GM23338 (cell line): ENCODE results near the gene NRXN2. TPM values are rescaled to one million over a fixed set of nuclear protein-coding genes. Genes with fewer than 3 reads are reported as not detected.

Experiments
- ATAC-seq: fragments of 200-7000 bp; cut with Tn5 transposase; 3 replicates; pipeline ENCODE4 v1.9.1; 2020
- DNase-seq: peaks from one replicate; pipeline ENCODE4 v3.0.0-alpha.2; 2015; ENCODE audit warnings: low spot score
- H2AFZ ChIP-seq: fragments of 200-600 bp; sonication (generic); 2 replicates; pipeline ENCODE4 v1.8.0; 2016; ENCODE audit warnings: antibody characterized with exemption, mild to moderate bottlenecking, moderate library complexity
- H3F3A ChIP-seq: fragments of 200-600 bp; sonication (generic); replicated peaks from 2 replicates; pipeline ENCODE4 v1.8.0; 2017; ENCODE audit warnings: antibody characterized with exemption, mixed run types, low read depth
- H3K27ac ChIP-seq: fragments of 200-600 bp; sonication (generic); 2 replicates; pipeline ENCODE4 v1.6.1; 2016; ENCODE audit warnings: low read depth
- H3K27me3 ChIP-seq: fragments of 200-600 bp; sonication (generic); 2 replicates; pipeline ENCODE4 v1.8.0; 2016; ENCODE audit warnings: mild to moderate bottlenecking, mixed run types, moderate library complexity; ENCODE audit not compliant: insufficient read depth
- H3K36me3 ChIP-seq: fragments of 200-600 bp; sonication (generic); 2 replicates; pipeline ENCODE4 v1.8.0; 2016; ENCODE audit warnings: mild to moderate bottlenecking; ENCODE audit not compliant: insufficient read depth
- H3K4me1 ChIP-seq: fragments of 200-600 bp; sonication (generic); 2 replicates; pipeline ENCODE4 v1.8.0; 2016; ENCODE audit warnings: mild to moderate bottlenecking, moderate library complexity; ENCODE audit not compliant: insufficient read depth
- H3K4me2 ChIP-seq: fragments of 200-600 bp; sonication (generic); 2 replicates; pipeline ENCODE4 v1.7.1; 2017; ENCODE audit warnings: mixed run types
- H3K4me3 ChIP-seq: fragments of 200-600 bp; sonication (generic); 2 replicates; pipeline ENCODE4 v1.6.1; 2016; ENCODE audit warnings: mixed run types
- H3K79me2 ChIP-seq: fragments of 200-600 bp; sonication (generic); replicated peaks from 2 replicates; pipeline ENCODE4 v1.8.0; 2017; ENCODE audit warnings: mild to moderate bottlenecking; ENCODE audit not compliant: insufficient read depth
- H3K9me2 ChIP-seq: fragments of 200-600 bp; sonication (generic); 2 replicates; pipeline ENCODE4 v1.8.0; 2017; ENCODE audit not compliant: insufficient read depth
- H4K20me1 ChIP-seq: fragments of 200-600 bp; sonication (generic); replicated peaks from 2 replicates; pipeline ENCODE4 v1.8.0; 2017; ENCODE audit warnings: mild to moderate bottlenecking; ENCODE audit not compliant: insufficient read depth
- H3K27ac Mint-ChIP-seq: 2 replicates; pipeline ENCODE4 v1.8.0; 2020; ENCODE audit warnings: inconsistent platforms, mild to moderate bottlenecking, moderate library complexity, mixed read lengths
- H3K27me3 Mint-ChIP-seq: 3 replicates; pipeline ENCODE4 v1.8.0; 2022; ENCODE audit warnings: low read depth, mild to moderate bottlenecking, moderate library complexity, mixed read lengths, inconsistent platforms; ENCODE audit not compliant: insufficient read depth, poor library complexity
- H3K36me3 Mint-ChIP-seq: 3 replicates; pipeline ENCODE4 v1.8.0; 2021; ENCODE audit warnings: low read depth, mild to moderate bottlenecking, inconsistent platforms, moderate library complexity, mixed read lengths
- H3K4me1 Mint-ChIP-seq: 3 replicates; pipeline ENCODE4 v1.8.0; 2020; ENCODE audit warnings: mild to moderate bottlenecking, inconsistent platforms, mixed read lengths
- H3K4me3 Mint-ChIP-seq: 3 replicates; pipeline ENCODE4 v1.8.0; 2021; ENCODE audit warnings: moderate library complexity, mild to moderate bottlenecking, inconsistent platforms, mixed read lengths
- H3K9me3 Mint-ChIP-seq: 3 replicates; pipeline ENCODE4 v1.8.0; 2020; ENCODE audit warnings: moderate library complexity, mild to moderate bottlenecking, inconsistent platforms, mixed read lengths
- CREB1 ChIP-seq: fragments of 250-450 bp; sonication (Bioruptor Pico); IDR thresholded peaks from 2 replicates; pipeline ENCODE4 v1.5.0; 2020; ENCODE audit warnings: low read depth, mild to moderate bottlenecking, moderate library complexity
- EZH2 ChIP-seq: fragments of 200-600 bp; sonication (generic); IDR thresholded peaks from one replicate; pipeline ENCODE4 v1.8.0; 2017; ENCODE audit warnings: antibody characterized with exemption, mild to moderate bottlenecking, low read depth; ENCODE audit not compliant: unreplicated experiment
- EZH2phosphoT487 ChIP-seq: fragments of 200-600 bp; sonication (generic); IDR thresholded peaks from one replicate; pipeline ENCODE4 v1.8.1; 2018; ENCODE audit warnings: antibody characterized with exemption; ENCODE audit not compliant: unreplicated experiment
- JUNB ChIP-seq: IDR thresholded peaks from one replicate; pipeline ENCODE4 v1.6.1; 2016; ENCODE audit warnings: antibody characterized with exemption; ENCODE audit not compliant: unreplicated experiment
- NANOG ChIP-seq: IDR thresholded peaks from 2 replicates; pipeline ENCODE4 v1.6.1; 2016; ENCODE audit warnings: antibody characterized with exemption, borderline replicate concordance
- POLR2AphosphoS5 ChIP-seq: IDR thresholded peaks from 2 replicates; pipeline ENCODE4 v1.6.1; 2016; ENCODE audit warnings: antibody characterized with exemption, low read depth
- STAT1 ChIP-seq: IDR thresholded peaks from one replicate; pipeline ENCODE4 v1.6.1; 2016; ENCODE audit warnings: antibody characterized with exemption; ENCODE audit not compliant: unreplicated experiment
- ZNF114 ChIP-seq: fragments of 250-450 bp; sonication (Bioruptor Pico); IDR thresholded peaks from 2 replicates; pipeline ENCODE4 v1.5.0; 2020; ENCODE audit warnings: mild to moderate bottlenecking, moderate library complexity
- ZNF331 ChIP-seq: fragments of 250-450 bp; sonication (Bioruptor Pico); IDR thresholded peaks from 2 replicates; pipeline ENCODE4 v1.5.0; 2020; ENCODE audit warnings: low read depth, mild to moderate bottlenecking, moderate library complexity
- polyA plus RNA-seq: library from polyadenylated mRNA; unstranded; fragments of >200 nt; fragmentation: Nextera tagmentation; extraction: Ambion mirVana; gene quantifications from 2 replicates; pipeline ENCODE4 v1.2.1, GENCODE V29; 2016
- total RNA-seq: library from RNA; depleted of rRNA; stranded (reverse); fragments of >200 nt; shearing (Covaris generic); gene quantifications from 2 replicates; pipeline ENCODE4 v1.2.3, GENCODE V29; 2014
- TF ChIP-seq, protein P1 (sequence below), 2 experiments: fragments of 200-600 bp in 1 of 2; sonication (generic) in 1 of 2; conservative IDR thresholded peaks; 2 replicates each; pipeline versions ENCODE4 v1.5.1 to v1.6.1; 2016 to 2017; ENCODE audit warnings: antibody characterized with exemption in 2 of 2, low read depth in 2 of 2, mild to moderate bottlenecking in 2 of 2, moderate library complexity in 1 of 2
- TF ChIP-seq, protein P2 (sequence below): IDR thresholded peaks from 2 replicates; pipeline ENCODE4 v1.6.1; 2016; ENCODE audit warnings: antibody characterized with exemption

Gene NRXN2
- total and polyA plus RNA-seq, 2 experiments from 2014 or later: 3.4 to 17.0 TPM

DNA sequence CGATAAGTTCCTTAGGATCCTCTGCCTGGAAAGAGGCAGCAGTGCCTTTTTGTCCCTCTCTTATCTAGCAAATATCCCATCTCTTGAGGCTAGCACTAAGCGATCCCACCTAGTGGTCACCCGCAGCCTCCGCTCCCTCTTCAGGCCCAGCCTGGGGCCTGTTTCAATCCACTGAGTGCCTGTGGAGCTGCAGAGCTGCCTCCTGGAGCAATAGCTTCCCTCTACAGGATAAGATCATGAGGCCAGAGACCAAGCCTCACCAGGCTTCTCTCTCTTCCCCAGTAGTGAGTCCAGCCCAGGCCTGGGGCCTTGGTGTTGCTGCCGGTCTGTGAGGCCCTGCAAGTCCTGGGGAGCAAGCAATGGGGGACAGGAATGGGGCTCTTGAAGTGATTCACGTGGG is 66.1 kb downstream of the NRXN2 start:
- Histone ChIP-seq H3K79me2 (no peaks in the 10 kb centered on the region), H3K4me2 (no peak overlapping the region), H2AFZ (peak overlapping the region; percentile 47; the same call in 1 of the 2 replicates), H3K27ac (no peak overlapping the region), H3K4me1 (peaks cover 10% of the 10 kb centered on the region; the same call in 1 of the 2 replicates), H3F3A (no peaks in the 10 kb centered on the region), H3K9me2 (no peaks in the 10 kb centered on the region), H3K27me3 (no peaks in the 10 kb centered on the region), H4K20me1 (no peaks in the 10 kb centered on the region), H3K36me3 (no peaks in the 10 kb centered on the region), H3K4me3 (no peak overlapping the region)
- no peak overlapping the region for H3K27ac Mint-ChIP-seq
- peak; percentile 83 for DNase-seq
- H3K9me3 Mint-ChIP-seq: no peaks in the 10 kb centered on the region
- H3K4me3 Mint-ChIP-seq: no peak overlapping the region; the same call in 2 of the 3 replicates
- ATAC-seq: peak; percentile 78
- peaks cover 13% of the 10 kb centered on the region for H3K27me3 Mint-ChIP-seq
- no peaks in the 10 kb centered on the region for H3K36me3 Mint-ChIP-seq
- H3K4me1 Mint-ChIP-seq: peaks cover 22% of the 10 kb centered on the region
- TF ChIP-seq EZH2 (no peak), CREB1 (no peak), EZH2phosphoT487 (no peak)
- TF ChIP-seq, protein P1, sequence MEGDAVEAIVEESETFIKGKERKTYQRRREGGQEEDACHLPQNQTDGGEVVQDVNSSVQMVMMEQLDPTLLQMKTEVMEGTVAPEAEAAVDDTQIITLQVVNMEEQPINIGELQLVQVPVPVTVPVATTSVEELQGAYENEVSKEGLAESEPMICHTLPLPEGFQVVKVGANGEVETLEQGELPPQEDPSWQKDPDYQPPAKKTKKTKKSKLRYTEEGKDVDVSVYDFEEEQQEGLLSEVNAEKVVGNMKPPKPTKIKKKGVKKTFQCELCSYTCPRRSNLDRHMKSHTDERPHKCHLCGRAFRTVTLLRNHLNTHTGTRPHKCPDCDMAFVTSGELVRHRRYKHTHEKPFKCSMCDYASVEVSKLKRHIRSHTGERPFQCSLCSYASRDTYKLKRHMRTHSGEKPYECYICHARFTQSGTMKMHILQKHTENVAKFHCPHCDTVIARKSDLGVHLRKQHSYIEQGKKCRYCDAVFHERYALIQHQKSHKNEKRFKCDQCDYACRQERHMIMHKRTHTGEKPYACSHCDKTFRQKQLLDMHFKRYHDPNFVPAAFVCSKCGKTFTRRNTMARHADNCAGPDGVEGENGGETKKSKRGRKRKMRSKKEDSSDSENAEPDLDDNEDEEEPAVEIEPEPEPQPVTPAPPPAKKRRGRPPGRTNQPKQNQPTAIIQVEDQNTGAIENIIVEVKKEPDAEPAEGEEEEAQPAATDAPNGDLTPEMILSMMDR (conservative IDR thresholded peaks at IDR 0.05; ENCODE audit: low read depth in 2 of 2): peak; percentile 55 to 62

DNA sequence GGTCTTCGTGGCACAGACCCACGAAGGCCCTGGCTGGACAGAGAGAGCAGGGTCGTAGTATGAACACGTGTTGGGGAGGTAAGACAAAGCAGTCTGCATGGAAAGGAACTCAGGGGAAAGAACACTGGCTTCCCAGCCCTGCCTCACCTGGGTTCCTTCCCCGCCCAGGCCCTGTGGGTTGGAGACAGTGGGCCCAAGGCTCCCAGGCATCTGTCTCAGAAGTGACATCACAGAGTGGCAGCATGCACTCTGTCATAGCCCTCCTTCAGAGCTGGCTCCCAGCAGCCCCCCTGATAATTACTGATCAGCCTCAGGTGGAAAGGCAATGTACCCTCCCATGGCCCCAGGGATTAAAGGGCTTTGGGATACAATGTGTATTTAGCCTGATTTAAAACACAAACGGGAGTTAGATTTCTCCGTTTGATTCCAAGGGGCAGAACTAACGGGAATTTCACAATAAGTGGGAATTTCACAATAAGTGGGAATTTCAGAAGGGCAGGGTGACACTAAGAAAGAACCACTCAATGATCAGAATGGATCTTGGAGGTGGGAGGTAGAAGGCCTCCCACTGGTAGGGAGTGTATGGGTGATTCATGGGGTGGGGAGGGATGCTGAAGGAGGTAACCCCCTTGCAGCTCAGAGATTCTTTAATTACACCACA is 66.9 kb downstream of the NRXN2 start:
- Mint-ChIP-seq H3K4me1 (peaks cover 22% of the 10 kb centered on the region), H3K4me3 (no peak overlapping the region), H3K27me3 (peaks cover 13% of the 10 kb centered on the region), H3K9me3 (no peaks in the 10 kb centered on the region), H3K36me3 (no peaks in the 10 kb centered on the region), H3K27ac (no peak overlapping the region)
- Histone ChIP-seq H3K4me3 (no peak overlapping the region), H3K79me2 (no peaks in the 10 kb centered on the region), H3K4me1 (peaks cover 10% of the 10 kb centered on the region; the same call in 1 of the 2 replicates), H3F3A (no peaks in the 10 kb centered on the region), H3K4me2 (no peak overlapping the region), H3K27me3 (no peaks in the 10 kb centered on the region), H2AFZ (no peak overlapping the region), H3K27ac (no peak overlapping the region), H3K36me3 (no peaks in the 10 kb centered on the region), H3K9me2 (no peaks in the 10 kb centered on the region), H4K20me1 (no peaks in the 10 kb centered on the region)
- DNase-seq (no peak), ATAC-seq (no peak)
- TF ChIP-seq, protein P1 (conservative IDR thresholded peaks at IDR 0.05; ENCODE audit: low read depth in 2 of 2): no peak
- TF ChIP-seq, protein P2, sequence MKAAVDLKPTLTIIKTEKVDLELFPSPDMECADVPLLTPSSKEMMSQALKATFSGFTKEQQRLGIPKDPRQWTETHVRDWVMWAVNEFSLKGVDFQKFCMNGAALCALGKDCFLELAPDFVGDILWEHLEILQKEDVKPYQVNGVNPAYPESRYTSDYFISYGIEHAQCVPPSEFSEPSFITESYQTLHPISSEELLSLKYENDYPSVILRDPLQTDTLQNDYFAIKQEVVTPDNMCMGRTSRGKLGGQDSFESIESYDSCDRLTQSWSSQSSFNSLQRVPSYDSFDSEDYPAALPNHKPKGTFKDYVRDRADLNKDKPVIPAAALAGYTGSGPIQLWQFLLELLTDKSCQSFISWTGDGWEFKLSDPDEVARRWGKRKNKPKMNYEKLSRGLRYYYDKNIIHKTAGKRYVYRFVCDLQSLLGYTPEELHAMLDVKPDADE: no peak
- TF ChIP-seq STAT1 (no peak), ZNF114 (CRISPR knock-in tag) (no peak), EZH2phosphoT487 (no peak), NANOG (no peak), ZNF331 (no peak), JUNB (no peak), POLR2AphosphoS5 (no peak)
